Stomach (tissue), 4 donors: Measurements from ENCODE around the gene ASAP2.

Experiments
- EP300 ChIP-seq: sonication (generic); formaldehyde crosslinking; IDR thresholded peaks from one replicate; pipeline ENCODE4 v1.6.1; 2017; ENCODE audit warnings: antibody characterized with exemption
- TF ChIP-seq, protein P1 (sequence below), 7 experiments: fragments of 450-650 bp in 4 of 7; fragments of 200-600 bp in 3 of 7; sonication (generic) in 3 of 7; IDR thresholded peaks; one replicate each; pipeline ENCODE4 v1.5.1; 2016 to 2019; ENCODE audit warnings: antibody characterized with exemption in 7 of 7, control low read depth in 2 of 7, mild to moderate bottlenecking in 1 of 7

- TF ChIP-seq, protein P1, sequence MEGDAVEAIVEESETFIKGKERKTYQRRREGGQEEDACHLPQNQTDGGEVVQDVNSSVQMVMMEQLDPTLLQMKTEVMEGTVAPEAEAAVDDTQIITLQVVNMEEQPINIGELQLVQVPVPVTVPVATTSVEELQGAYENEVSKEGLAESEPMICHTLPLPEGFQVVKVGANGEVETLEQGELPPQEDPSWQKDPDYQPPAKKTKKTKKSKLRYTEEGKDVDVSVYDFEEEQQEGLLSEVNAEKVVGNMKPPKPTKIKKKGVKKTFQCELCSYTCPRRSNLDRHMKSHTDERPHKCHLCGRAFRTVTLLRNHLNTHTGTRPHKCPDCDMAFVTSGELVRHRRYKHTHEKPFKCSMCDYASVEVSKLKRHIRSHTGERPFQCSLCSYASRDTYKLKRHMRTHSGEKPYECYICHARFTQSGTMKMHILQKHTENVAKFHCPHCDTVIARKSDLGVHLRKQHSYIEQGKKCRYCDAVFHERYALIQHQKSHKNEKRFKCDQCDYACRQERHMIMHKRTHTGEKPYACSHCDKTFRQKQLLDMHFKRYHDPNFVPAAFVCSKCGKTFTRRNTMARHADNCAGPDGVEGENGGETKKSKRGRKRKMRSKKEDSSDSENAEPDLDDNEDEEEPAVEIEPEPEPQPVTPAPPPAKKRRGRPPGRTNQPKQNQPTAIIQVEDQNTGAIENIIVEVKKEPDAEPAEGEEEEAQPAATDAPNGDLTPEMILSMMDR (IDR thresholded peaks at IDR 0.05), result no peak
- TF ChIP-seq EP300, result no peak
These were observed 28.3 kb upstream of the ASAP2 start for GRCh38 chr2:9178110-9178903.
